ENCODE data around the gene NOP53. TPM values are rescaled to one million over a fixed set of nuclear protein-coding genes. Genes with fewer than 3 reads are reported as not detected.

NOP53 gene
- polyA plus RNA-seq, 1 donor from 2014 or later, result 87.0 TPM

Small RNAs within 50 kb of the gene (small RNA-seq; reads per million reads assigned to genes)
- gene AC008745.1 (0 reads per million in 3 experiments), gene SNORD23 (0 reads per million in 3 experiments)

Other genes starting within 250 kb of the NOP53 start
- 94.5 and 100 TPM in 2 replicates for gene NAPA, start 230.5 kb upstream of the NOP53 start, polyA plus RNA-seq
- gene ZNF541, start 172.4 kb upstream of the NOP53 start, polyA plus RNA-seq, result not detected in 2 replicates
- gene BICRA, start 136.4 kb upstream of the NOP53 start, polyA plus RNA-seq, result 0.11 and 3.4 TPM in 2 replicates
- gene EHD2, start 32.1 kb upstream of the NOP53 start, polyA plus RNA-seq, result not detected in 2 replicates
- 811 and 902 TPM in 2 replicates for gene SELENOW, start 33.2 kb downstream of the NOP53 start, polyA plus RNA-seq
- gene TPRX1, start 59.0 kb downstream of the NOP53 start, polyA plus RNA-seq, result not detected in 2 replicates
- gene CRX, start 76.4 kb downstream of the NOP53 start, polyA plus RNA-seq, result not detected in 2 replicates
- not detected in 2 replicates for gene TPRX2, start 113.7 kb downstream of the NOP53 start, polyA plus RNA-seq
- gene SULT2A1, start 140.8 kb downstream of the NOP53 start, polyA plus RNA-seq, result not detected in 2 replicates
- not detected in 2 replicates for gene BSPH1, start 246.6 kb downstream of the NOP53 start, polyA plus RNA-seq
- not detected in 2 replicates for gene ELSPBP1, start 249.1 kb downstream of the NOP53 start, polyA plus RNA-seq